ENCODE data around the gene PLAA. TPM values are rescaled to one million over a fixed set of nuclear protein-coding genes. Genes with fewer than 3 reads are reported as not detected.
A peak's percentile ranks its signal among the peaks of the same experiment; 100 is the strongest.

PLAA gene
- total RNA-seq, 4 donors from 2014 or later: 12.0 to 30.2 (median 28.0) TPM

DNA sequence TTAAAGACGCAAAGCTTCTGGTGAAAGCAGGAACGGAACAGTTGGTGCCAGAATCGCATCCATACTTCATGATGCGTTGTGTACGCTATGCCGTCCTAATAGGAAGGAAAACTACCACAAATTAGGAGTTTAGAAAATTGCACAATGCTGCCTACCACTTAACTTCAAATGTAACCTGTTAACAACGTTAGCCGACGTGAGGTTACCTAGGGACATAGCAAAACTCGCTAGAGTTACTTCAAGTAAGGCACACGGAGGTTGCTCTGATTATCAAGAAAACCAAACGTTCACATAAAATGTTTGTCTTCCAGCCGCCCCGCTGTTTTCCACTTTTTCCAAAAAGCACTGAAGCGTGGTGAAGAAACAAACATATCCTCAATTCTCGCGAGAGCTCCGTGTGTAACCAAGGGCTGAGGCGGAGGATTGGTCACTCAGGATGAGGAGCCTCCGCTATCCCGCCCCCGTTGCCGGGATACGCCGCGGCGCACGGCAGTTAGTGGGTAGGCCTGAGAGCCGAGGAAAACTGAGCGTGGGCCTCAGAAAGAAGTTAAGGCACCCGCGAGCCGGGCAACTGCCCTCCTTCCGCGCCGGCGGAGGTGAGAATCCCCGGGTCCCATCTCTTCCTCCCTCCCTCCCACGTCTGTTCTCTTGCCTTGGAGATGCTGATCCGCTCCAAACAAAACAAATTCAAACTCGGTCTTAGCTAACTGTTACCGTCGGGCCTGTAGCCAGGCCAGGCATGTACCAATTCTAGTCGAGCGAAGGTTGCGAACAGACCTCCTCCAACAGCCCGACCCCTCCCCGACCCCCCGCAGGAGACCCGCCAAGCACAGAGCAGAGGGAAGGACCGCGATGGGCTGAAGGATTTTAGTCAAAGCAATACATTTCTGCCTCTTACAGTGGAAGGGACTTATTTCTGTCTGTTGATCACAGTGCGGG, 9.1 kb upstream of the PLAA start, which contains the start of gene IFT74:
Gene IFT74 (plus strand): TSS at position 492 of the 939 bp plus-strand sequence. CDS start 5,556 bp downstream, outside the sequence.
- no peaks in the 10 kb centered on the region for H3K9me3 ChIP-seq
- peak in 1 of 3 donors; percentile 22 for TF ChIP-seq POLR2AphosphoS5 (IDR thresholded peaks at IDR 0.05)
- TF ChIP-seq, protein P1, sequence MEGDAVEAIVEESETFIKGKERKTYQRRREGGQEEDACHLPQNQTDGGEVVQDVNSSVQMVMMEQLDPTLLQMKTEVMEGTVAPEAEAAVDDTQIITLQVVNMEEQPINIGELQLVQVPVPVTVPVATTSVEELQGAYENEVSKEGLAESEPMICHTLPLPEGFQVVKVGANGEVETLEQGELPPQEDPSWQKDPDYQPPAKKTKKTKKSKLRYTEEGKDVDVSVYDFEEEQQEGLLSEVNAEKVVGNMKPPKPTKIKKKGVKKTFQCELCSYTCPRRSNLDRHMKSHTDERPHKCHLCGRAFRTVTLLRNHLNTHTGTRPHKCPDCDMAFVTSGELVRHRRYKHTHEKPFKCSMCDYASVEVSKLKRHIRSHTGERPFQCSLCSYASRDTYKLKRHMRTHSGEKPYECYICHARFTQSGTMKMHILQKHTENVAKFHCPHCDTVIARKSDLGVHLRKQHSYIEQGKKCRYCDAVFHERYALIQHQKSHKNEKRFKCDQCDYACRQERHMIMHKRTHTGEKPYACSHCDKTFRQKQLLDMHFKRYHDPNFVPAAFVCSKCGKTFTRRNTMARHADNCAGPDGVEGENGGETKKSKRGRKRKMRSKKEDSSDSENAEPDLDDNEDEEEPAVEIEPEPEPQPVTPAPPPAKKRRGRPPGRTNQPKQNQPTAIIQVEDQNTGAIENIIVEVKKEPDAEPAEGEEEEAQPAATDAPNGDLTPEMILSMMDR (IDR thresholded peaks at IDR 0.05): no peak
- peak; percentile 59 for TF ChIP-seq POLR2A (IDR thresholded peaks at IDR 0.05)
- no peak for TF ChIP-seq EP300 (IDR thresholded peaks at IDR 0.05; ENCODE audit: low read depth)
- peaks cover 6 to 23% (median 13%) of the 10 kb centered on the region in 4 donors for H3K4me1 ChIP-seq
- peak within 1 kb of the TSS; percentile 12 to 56 (median 46) for H3K4me3 ChIP-seq
- in situ Hi-C loops (cut with MboI; ENCODE audit: low pct_ligation_motif_present in 1 of 4, low pct_unique_long_range_greater_than_20kb in 1 of 4, low sequenced_read_pairs in 3 of 4): loop anchor here in 1 of 4 donors (10.0 kb wide), 1 partner anchor 61 kb away; the partner anchor contains the start of gene CAAP1
- intact Hi-C loops (cut with DNase I; ENCODE audit: low total_unique reads): no loop called here
- 0 to 1% methylated on average over 10 to 49 of the region's 53 CpGs for WGBS, 2 donors (ENCODE audit: low coverage in 1 of 2)
- peak; percentile 98 for DNase-seq
- H3K27ac ChIP-seq: peak within 1 kb of the TSS; percentile 86 to 92 (median 88)
- H3K36me3 ChIP-seq: no peaks in the 10 kb centered on the region
- no peaks in the 10 kb centered on the region for H3K27me3 ChIP-seq

DNA sequence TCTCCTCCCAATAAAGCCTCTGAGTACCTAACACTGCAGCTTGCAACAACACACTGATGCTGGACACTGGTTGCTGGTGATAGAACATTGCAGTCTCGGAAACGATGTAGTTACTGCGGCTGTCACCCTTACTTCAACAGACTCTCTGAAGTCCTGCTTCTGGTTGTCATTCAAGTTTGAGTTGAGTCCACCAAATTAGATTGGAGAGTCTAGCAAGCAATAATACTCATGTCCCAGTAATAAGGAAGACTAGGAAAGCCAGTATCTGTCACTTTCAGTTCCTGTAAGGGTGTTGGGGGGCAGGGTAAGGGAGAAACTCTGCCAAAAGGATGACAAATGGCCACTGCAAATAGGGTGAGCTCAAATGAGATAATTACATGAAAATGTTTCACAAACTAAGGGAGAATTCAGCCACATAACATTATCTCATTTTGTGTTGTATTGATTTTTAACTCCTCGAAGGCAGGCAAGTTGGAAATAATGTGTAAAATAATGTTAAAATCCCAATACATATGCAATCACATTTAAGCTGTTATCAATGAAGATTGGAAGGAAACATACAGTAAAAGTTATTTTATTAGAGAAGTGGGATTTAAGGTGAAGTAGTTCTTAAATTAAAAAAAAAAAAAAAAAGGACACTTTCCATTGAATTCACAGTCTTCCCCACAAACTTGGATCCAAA, 8.3 kb upstream of the PLAA start:
- in situ Hi-C loops (cut with MboI; ENCODE audit: low pct_ligation_motif_present in 1 of 4, low pct_unique_long_range_greater_than_20kb in 1 of 4, low sequenced_read_pairs in 3 of 4) (loop anchor here in 1 of 4 donors (10.0 kb wide), 1 partner anchor 61 kb away; the partner anchor contains the start of gene CAAP1), intact Hi-C loops (cut with DNase I; ENCODE audit: low total_unique reads) (no loop called here)
- DNase-seq: peak; percentile 24
- 30 to 62% methylated on average over 1 to 4 of the region's 4 CpGs for WGBS, 2 donors (ENCODE audit: low coverage in 1 of 2)
- Histone ChIP-seq H3K36me3 (no peaks in the 10 kb centered on the region), H3K9me3 (no peaks in the 10 kb centered on the region), H3K4me1 (peaks cover 6 to 23% (median 13%) of the 10 kb centered on the region in 4 donors), H3K27me3 (no peaks in the 10 kb centered on the region), H3K27ac (peak overlapping the region; percentile 86 to 92 (median 88)), H3K4me3 (peak overlapping the region; percentile 12 to 56 (median 46))
- TF ChIP-seq EP300 (IDR thresholded peaks at IDR 0.05; ENCODE audit: low read depth) (no peak), POLR2AphosphoS5 (IDR thresholded peaks at IDR 0.05) (no peak), POLR2A (IDR thresholded peaks at IDR 0.05) (no peak)
- TF ChIP-seq, protein P1 (IDR thresholded peaks at IDR 0.05): no peak

DNA sequence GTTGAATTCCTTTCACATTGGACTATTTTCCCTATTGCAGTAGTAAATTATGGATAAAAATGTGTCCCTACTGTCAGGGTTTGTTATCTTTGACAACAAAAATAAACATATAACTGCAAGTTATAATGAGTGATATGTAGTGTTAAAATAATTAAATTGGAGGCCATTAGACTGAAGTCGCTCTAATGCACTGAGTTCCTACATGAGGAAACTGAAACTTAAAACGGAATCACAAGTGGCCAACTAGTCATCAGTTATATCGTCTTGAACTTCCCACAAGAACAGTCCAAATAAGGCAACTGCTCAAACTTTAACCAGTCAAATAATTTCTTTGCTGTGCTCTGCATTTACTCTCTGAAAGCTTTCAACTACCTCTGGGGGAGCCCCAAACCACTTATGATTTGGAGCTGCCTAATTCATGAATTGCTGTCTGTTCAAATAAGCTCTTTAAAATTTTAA, 7.0 kb upstream of the PLAA start:
- in situ Hi-C loops (cut with MboI; ENCODE audit: low pct_ligation_motif_present in 1 of 4, low pct_unique_long_range_greater_than_20kb in 1 of 4, low sequenced_read_pairs in 3 of 4) (loop anchor here in 1 of 4 donors (10.0 kb wide), 1 partner anchor 59 kb away; the partner anchor contains the start of gene CAAP1), intact Hi-C loops (cut with DNase I; ENCODE audit: low total_unique reads) (no loop called here)
- Histone ChIP-seq H3K27ac (peak overlapping the region in 2 of 4 donors; percentile 86 to 89), H3K4me1 (peaks cover 6 to 23% (median 13%) of the 10 kb centered on the region in 4 donors), H3K4me3 (no peak overlapping the region), H3K9me3 (no peaks in the 10 kb centered on the region), H3K36me3 (no peaks in the 10 kb centered on the region), H3K27me3 (no peaks in the 10 kb centered on the region)
- no peak for DNase-seq
- 65 to 89% methylated on average over 3 of the region's 3 CpGs for WGBS, 2 donors (ENCODE audit: low coverage in 1 of 2)
- no peak for TF ChIP-seq POLR2AphosphoS5 (IDR thresholded peaks at IDR 0.05)
- TF ChIP-seq EP300 (IDR thresholded peaks at IDR 0.05; ENCODE audit: low read depth): no peak
- no peak for TF ChIP-seq POLR2A (IDR thresholded peaks at IDR 0.05)
- TF ChIP-seq, protein P1 (IDR thresholded peaks at IDR 0.05): no peak

All from transverse colon (tissue), 4 donors.